ENCODE results near the gene CLPX.

Gene CLPX

DNA sequence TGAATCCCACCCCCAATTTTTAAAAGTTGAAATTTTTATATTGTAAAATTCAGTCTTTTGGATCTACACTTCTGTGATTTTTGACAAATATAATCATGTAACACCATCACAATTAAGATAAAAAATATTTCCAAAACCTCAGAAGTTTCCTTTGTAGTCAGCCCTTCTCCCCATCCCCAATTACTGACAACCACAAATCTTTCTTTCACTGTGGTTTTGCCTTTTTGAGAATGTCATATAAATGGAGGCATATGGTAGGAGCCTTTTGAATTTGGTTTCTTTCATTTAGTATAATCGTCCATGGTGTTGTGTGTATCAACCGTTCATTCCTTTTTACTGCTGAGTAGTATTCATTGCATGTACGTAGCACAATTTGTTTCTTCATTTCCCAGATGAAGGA, 34.0 kb upstream of the CLPX start:
- H3K9ac ChIP-seq (ENCODE audit: insufficient read length) = no peak overlapping the region
- no peaks in the 10 kb centered on the region for H3K9me3 ChIP-seq (ENCODE audit: low read depth, low read length)
- no peaks in the 10 kb centered on the region for H3K36me3 ChIP-seq (ENCODE audit: insufficient read depth, low read length)
- H3K27ac ChIP-seq = no peak overlapping the region
- DNase-seq (ENCODE audit: low read depth, low spot score) = no peak
- TF ChIP-seq POLR2AphosphoS5 (IDR thresholded peaks at IDR 0.05; ENCODE audit: borderline replicate concordance, low read depth, low read length) (no peak), FOXP2 (optimal IDR thresholded peaks at IDR 0.05; ENCODE audit: control extremely low read depth, extremely low read length, insufficient read depth) (no peak), EZH2 (IDR thresholded peaks at IDR 0.05) (no peak)
- H3K4me3 ChIP-seq = no peak overlapping the region

DNA sequence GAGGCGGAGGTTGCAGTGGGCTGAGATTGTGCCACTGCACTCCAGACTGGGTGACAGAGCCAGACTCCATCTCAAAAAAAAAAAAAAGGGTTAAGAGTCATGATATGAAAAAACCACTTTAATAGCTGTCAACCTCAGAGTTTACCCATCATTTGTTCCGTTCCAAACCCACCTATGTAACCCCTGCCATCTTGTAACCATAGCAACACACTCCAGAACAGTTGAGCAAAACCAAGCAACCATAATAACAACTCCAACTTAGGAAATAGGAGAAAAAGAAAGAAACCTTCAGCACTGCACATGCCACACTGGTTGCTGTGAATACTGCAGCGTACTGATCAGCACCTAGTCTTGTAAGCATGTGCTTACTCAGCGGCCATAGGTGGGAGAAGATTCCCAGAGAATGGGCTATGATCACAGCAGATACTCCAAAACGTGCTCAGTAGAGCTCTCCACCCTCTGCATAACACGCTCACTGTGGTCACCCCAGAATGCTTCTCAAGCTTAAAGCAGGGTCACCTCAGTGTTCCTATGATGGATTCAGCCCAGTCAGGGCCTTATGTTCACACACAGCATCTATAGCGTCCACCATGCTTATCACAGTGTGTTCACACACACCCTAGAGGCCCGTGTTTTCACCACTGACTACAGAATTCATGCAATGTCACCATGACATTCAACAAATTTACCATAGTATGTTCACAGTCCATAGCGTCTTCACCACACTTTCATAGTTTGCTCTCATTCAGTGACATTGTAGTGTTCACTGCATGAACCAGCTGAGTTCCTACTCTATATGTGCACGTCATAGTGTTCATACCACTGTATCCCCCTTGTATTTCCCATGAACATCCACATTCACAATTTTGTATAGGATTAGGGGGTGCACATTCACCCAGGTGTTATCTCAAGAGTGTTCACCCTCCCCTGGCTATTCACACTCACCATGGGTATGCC, 32.7 kb upstream of the CLPX start:
- no peak overlapping the region for H3K9ac ChIP-seq (ENCODE audit: insufficient read length)
- no peaks in the 10 kb centered on the region for H3K36me3 ChIP-seq (ENCODE audit: insufficient read depth, low read length)
- no peak for DNase-seq (ENCODE audit: low read depth, low spot score)
- no peaks in the 10 kb centered on the region for H3K9me3 ChIP-seq (ENCODE audit: low read depth, low read length)
- H3K27ac ChIP-seq = no peak overlapping the region
- no peak overlapping the region for H3K4me3 ChIP-seq
- TF ChIP-seq EZH2 (IDR thresholded peaks at IDR 0.05) (no peak), POLR2AphosphoS5 (IDR thresholded peaks at IDR 0.05; ENCODE audit: borderline replicate concordance, low read depth, low read length) (no peak), FOXP2 (optimal IDR thresholded peaks at IDR 0.05; ENCODE audit: control extremely low read depth, extremely low read length, insufficient read depth) (no peak)

DNA sequence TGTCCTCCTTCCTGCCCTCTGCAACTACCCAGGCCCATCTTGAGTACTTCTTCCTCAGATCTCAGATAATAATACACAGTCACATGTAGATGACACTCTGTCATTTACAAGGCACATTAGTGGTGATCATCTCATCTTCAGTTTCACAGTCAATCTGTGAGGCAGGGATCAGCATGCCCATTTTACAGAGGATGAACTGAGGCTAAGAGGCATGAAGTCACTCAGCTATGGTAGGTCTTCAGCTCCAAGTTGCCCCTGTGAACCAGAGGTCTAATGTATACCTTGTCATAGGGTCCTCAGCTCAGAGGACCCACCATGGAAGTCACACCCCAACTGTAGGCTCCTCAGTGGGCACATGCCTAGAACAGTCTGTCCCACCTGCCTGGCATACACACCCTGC, 30.4 kb upstream of the CLPX start:
- Histone ChIP-seq H3K36me3 (ENCODE audit: insufficient read depth, low read length) (no peaks in the 10 kb centered on the region), H3K9ac (ENCODE audit: insufficient read length) (no peak overlapping the region), H3K9me3 (ENCODE audit: low read depth, low read length) (no peaks in the 10 kb centered on the region), H3K27ac (no peak overlapping the region), H3K4me3 (no peak overlapping the region)
- DNase-seq (ENCODE audit: low read depth, low spot score) = no peak
- TF ChIP-seq POLR2AphosphoS5 (IDR thresholded peaks at IDR 0.05; ENCODE audit: borderline replicate concordance, low read depth, low read length) (no peak), EZH2 (IDR thresholded peaks at IDR 0.05) (no peak), FOXP2 (optimal IDR thresholded peaks at IDR 0.05; ENCODE audit: control extremely low read depth, extremely low read length, insufficient read depth) (no peak)

DNA sequence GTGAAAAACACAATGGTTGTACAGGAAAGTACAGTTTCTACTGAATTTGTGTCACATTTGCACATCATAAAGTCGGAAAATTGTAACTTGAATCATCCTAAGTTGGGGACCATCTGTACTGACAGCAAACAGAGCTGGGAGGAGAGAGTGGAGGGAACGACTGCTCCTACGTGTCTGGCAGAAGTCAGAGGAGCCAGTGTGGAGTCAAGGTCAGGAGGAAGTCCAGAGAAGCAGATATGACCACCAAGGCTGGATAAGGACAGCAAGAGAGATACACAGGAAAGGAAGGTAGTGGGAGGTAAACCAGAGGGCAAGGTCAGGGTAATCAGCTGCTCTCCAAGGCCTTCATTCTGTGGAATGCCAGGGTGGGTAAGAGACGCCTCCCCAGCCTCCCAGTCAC, 28.9 kb upstream of the CLPX start:
- H3K27ac ChIP-seq = no peak overlapping the region
- TF ChIP-seq POLR2AphosphoS5 (IDR thresholded peaks at IDR 0.05; ENCODE audit: borderline replicate concordance, low read depth, low read length) (no peak), FOXP2 (optimal IDR thresholded peaks at IDR 0.05; ENCODE audit: control extremely low read depth, extremely low read length, insufficient read depth) (no peak)
- no peaks in the 10 kb centered on the region for H3K9me3 ChIP-seq (ENCODE audit: low read depth, low read length)
- H3K36me3 ChIP-seq (ENCODE audit: insufficient read depth, low read length) = no peaks in the 10 kb centered on the region
- H3K9ac ChIP-seq (ENCODE audit: insufficient read length) = no peak overlapping the region
- DNase-seq (ENCODE audit: low read depth, low spot score) = no peak
- no peak overlapping the region for H3K4me3 ChIP-seq

DNA sequence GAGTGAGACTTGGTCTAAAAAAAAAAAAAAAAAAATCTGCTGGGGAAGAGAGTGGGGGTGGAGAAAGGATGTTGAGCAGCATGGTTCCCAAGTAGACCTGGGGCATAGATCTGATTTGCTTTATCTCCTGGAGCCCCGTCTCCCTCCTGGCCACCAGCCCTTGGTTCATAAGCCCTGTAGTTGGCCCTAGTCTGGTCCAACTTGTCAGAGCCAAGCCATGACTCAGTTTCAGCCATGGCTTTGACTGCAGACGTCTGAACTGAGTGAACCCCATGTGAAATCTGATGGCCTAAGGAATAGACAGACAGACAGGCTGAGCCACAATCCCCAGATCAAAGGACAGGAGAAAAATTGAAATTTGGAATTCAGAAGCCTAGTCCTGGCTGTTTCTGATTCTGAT, 28.1 kb upstream of the CLPX start:
- no peak for DNase-seq (ENCODE audit: low read depth, low spot score)
- no peak for TF ChIP-seq FOXP2 (optimal IDR thresholded peaks at IDR 0.05; ENCODE audit: control extremely low read depth, extremely low read length, insufficient read depth)
- TF ChIP-seq POLR2AphosphoS5 (IDR thresholded peaks at IDR 0.05; ENCODE audit: borderline replicate concordance, low read depth, low read length) = no peak
- no peak for TF ChIP-seq EZH2 (IDR thresholded peaks at IDR 0.05)
- no peak overlapping the region for H3K9ac ChIP-seq (ENCODE audit: insufficient read length)
- H3K4me3 ChIP-seq = no peak overlapping the region
- H3K9me3 ChIP-seq (ENCODE audit: low read depth, low read length) = no peaks in the 10 kb centered on the region
- no peak overlapping the region for H3K27ac ChIP-seq
- no peaks in the 10 kb centered on the region for H3K36me3 ChIP-seq (ENCODE audit: insufficient read depth, low read length)

DNA sequence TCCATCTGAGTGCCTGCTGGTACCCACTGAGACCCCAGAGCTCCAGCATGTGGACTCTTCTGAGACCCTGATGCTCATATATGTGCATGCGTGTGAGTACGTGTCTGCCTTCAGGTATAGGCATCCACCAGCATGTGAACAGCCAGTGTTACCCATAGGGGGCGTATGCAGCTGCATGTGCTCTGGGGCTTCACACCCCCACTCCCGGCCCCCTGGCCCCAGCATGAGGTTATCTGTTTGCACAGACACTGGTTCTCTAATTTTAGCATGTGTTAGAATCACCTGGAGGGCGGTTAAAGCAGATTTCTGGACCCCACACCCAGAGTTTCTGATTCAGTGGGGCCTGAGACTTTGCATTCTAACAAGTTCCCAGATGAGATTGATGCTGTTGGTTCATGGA, 27.0 kb upstream of the CLPX start:
- no peak for DNase-seq (ENCODE audit: low read depth, low spot score)
- Histone ChIP-seq H3K27ac (no peak overlapping the region), H3K36me3 (ENCODE audit: insufficient read depth, low read length) (no peaks in the 10 kb centered on the region), H3K4me3 (no peak overlapping the region), H3K9ac (ENCODE audit: insufficient read length) (no peak overlapping the region), H3K9me3 (ENCODE audit: low read depth, low read length) (no peaks in the 10 kb centered on the region)
- TF ChIP-seq POLR2AphosphoS5 (IDR thresholded peaks at IDR 0.05; ENCODE audit: borderline replicate concordance, low read depth, low read length) = no peak
- TF ChIP-seq FOXP2 (optimal IDR thresholded peaks at IDR 0.05; ENCODE audit: control extremely low read depth, extremely low read length, insufficient read depth) = no peak

DNA sequence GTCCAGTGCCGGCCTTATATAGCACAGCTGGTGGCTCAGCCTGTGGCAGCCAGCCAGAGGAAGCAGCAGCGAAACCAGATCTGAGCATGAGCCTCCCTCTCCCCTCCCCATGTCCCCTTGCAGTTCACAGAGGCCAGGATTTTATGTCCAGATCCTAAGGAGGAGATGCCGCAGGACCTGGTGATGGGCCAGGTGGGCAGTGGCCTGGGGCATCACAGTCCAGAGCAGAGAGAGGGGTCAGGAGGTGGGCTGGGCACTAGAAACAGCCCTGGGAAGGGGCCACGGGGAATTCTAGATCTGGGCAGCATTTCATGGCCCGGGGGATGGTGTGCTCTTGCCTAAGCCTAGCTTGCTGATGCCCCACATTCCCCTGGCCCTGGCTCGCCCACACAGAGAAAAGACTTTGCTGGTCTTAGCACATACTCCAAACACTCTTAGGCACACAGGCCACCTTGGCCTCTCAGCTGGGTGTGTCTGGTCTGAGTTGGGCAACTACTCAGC, 26.4 kb upstream of the CLPX start:
- no peak overlapping the region for H3K27ac ChIP-seq
- DNase-seq (ENCODE audit: low read depth, low spot score) = no peak
- H3K9me3 ChIP-seq (ENCODE audit: low read depth, low read length) = no peaks in the 10 kb centered on the region
- H3K4me3 ChIP-seq = no peak overlapping the region
- no peak for TF ChIP-seq FOXP2 (optimal IDR thresholded peaks at IDR 0.05; ENCODE audit: control extremely low read depth, extremely low read length, insufficient read depth)
- TF ChIP-seq EZH2 (IDR thresholded peaks at IDR 0.05) = no peak
- no peak for TF ChIP-seq POLR2AphosphoS5 (IDR thresholded peaks at IDR 0.05; ENCODE audit: borderline replicate concordance, low read depth, low read length)
- H3K9ac ChIP-seq (ENCODE audit: insufficient read length) = no peak overlapping the region
- H3K36me3 ChIP-seq (ENCODE audit: insufficient read depth, low read length) = no peaks in the 10 kb centered on the region

DNA sequence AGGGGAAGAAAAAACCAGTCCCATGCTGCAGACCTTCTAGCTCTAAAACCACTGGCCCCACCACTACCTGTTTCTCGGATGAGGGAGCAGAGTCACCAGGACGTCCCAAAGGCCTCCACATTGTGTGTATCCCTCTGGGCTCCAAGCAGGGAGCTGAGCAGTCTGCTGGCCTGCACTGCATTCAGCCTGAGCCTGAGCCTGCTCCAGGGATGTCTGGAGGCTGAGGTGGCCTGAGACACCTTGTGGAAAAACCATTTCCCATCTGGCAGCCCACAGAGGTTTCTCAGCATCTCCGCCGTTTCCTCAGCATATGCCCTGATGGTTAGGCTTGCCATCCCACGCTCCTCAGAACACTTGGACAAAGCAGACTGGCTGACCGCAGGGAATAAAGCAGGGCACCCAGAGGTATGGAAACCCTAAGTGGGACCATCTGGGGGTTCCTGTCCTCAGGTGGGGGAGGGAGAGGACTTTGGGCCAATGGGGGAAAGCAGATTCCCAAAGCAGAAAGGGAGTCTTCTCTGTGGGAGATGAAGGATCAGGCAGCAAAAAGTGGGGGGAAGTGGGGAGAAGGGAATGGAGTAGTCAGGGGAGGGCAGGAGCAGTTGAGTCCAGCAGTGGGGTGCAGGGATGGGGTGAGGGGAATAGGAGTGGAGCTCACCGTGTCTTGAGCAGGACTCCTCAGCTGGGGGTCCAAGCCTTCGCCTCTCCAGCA, 25.8 kb upstream of the CLPX start, which contains the start of gene CILP:
TSS of gene CILP (minus strand) at position 704 of the 712 bp plus-strand sequence. CDS start 1,718 bp downstream, outside the sequence.
- TF ChIP-seq POLR2AphosphoS5 (IDR thresholded peaks at IDR 0.05; ENCODE audit: borderline replicate concordance, low read depth, low read length) (no peak), EZH2 (IDR thresholded peaks at IDR 0.05) (no peak), FOXP2 (optimal IDR thresholded peaks at IDR 0.05; ENCODE audit: control extremely low read depth, extremely low read length, insufficient read depth) (no peak)
- no peak within 1 kb of the TSS for H3K27ac ChIP-seq
- no peaks in the 10 kb centered on the region for H3K9me3 ChIP-seq (ENCODE audit: low read depth, low read length)
- H3K36me3 ChIP-seq (ENCODE audit: insufficient read depth, low read length) = no peaks in the 10 kb centered on the region
- no peak within 1 kb of the TSS for H3K4me3 ChIP-seq
- no peak within 1 kb of the TSS for H3K9ac ChIP-seq (ENCODE audit: insufficient read length)
- no peak for DNase-seq (ENCODE audit: low read depth, low spot score)

Measured in SK-N-MC (cell line).